Naive thymus-derived CD8-positive, alpha-beta T cell (primary cell): ENCODE results near the gene ZP2. TPM values are rescaled to one million over a fixed set of nuclear protein-coding genes. Genes with fewer than 3 reads are reported as not detected.
"Not testable (repeated sequence)": the region's sequence is repeated elsewhere in the genome, so short reads cannot be mapped to it uniquely, and the experiment has no call there.

Source experiments
- ATAC-seq, 2 donors: fragments of 150-1000 bp; cut with Tn5 transposase in 1 of 2; sonication (Bioruptor Pico), chemical (Tn5 transposase) in 1 of 2; 1 replicate in 1 of 2; 2 replicates in 1 of 2; pipeline ENCODE4 v1.10.0; 2021; ENCODE audit warnings: mild to moderate bottlenecking in 2 of 2, moderate library complexity in 2 of 2
- POLR2A ChIA-PET: fragments of 350-600 bp; sonication (Branson Sonifier 250); formaldehyde crosslinking; loops from one replicate; lab custom pipeline; 2021; ENCODE audit warnings: antibody characterized with exemption; lab: Charles Lee
- DNase-seq, 10 donors: peaks; one replicate each; pipeline versions ENCODE4 v3.0.0 to v3.0.0-alpha.2; 2020 to 2022
- H3K27ac Mint-ChIP-seq, 10 donors: one replicate each; pipeline ENCODE4 v1.8.0; 2020 to 2022; ENCODE audit warnings: mild to moderate bottlenecking in 10 of 10, mixed read lengths in 10 of 10, moderate library complexity in 4 of 10, inconsistent platforms in 1 of 10
- H3K27me3 Mint-ChIP-seq, 5 donors: one replicate each; pipeline ENCODE4 v1.8.0; 2021 to 2022; ENCODE audit warnings: mixed read lengths in 5 of 5
- H3K36me3 Mint-ChIP-seq, 3 donors: one replicate each; pipeline ENCODE4 v1.8.0; 2020 to 2022; ENCODE audit warnings: mixed read lengths in 3 of 3, mild to moderate bottlenecking in 2 of 3, inconsistent platforms in 1 of 3
- H3K4me1 Mint-ChIP-seq, 4 donors: one replicate each; pipeline ENCODE4 v1.8.0; 2021 to 2022; ENCODE audit warnings: mixed read lengths in 4 of 4
- H3K4me3 Mint-ChIP-seq, 10 donors: one replicate each; pipeline ENCODE4 v1.8.0; 2020 to 2022; ENCODE audit warnings: mild to moderate bottlenecking in 10 of 10, mixed read lengths in 10 of 10, moderate library complexity in 6 of 10, inconsistent platforms in 1 of 10
- H3K9me3 Mint-ChIP-seq, 9 donors: one replicate each; pipeline ENCODE4 v1.8.0; 2020 to 2022; ENCODE audit warnings: mixed read lengths in 9 of 9, mild to moderate bottlenecking in 3 of 9, inconsistent platforms in 1 of 9, moderate library complexity in 1 of 9
- polyA plus RNA-seq, 3 donors: library from polyadenylated mRNA; unstranded; fragments of 300-500 nt; fragmentation: Illumina TruSeq; gene quantifications; one replicate each; pipeline ENCODE4 v1.2.3, GENCODE V29; 2021
- total RNA-seq, 8 experiments: library from RNA in 2 of 8; stranded (reverse) in 2 of 8; gene quantifications; one replicate each; pipeline ENCODE4 v1.2.3 and lab custom pipeline; 2021 to 2026

The ZP2 gene
- total and polyA plus RNA-seq, 5 experiments from 2014 or later, result not detected

DNA sequence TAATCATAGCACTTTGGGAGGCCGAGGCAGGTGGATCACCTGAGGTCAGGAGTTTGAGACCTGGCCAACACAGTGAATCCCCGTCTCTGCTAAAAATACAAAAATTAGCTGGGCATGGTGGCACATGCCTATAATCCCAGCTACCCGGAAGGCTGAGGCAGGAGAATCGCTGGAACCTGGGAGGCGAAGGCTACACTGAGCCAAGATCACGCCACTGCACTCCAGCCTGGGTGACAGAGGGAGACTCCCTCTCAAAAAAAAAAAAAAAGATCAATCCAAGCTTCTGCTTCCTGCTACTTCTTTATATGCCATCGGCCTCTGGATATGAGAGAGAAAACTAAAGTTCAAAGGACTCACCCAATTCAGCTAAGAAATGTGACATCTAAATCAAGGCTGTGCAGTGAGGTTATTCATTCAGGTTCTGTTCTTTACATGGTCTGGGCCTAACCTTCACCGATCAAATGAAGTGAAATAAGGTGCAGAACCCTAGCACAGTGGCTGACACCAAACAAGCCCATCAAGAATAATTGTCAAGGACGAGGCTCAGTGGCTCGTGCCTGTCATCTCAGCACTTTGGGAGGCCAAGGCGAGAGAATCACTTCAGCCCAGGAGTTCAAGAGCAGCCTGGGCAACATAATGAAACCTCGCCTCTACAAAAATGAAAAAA is 25.6 kb downstream of the ZP2 start:
- H3K4me3 Mint-ChIP-seq, result no peak overlapping the region
- DNase-seq (no peak), ATAC-seq (no peak)
- H3K36me3 Mint-ChIP-seq, result peaks cover 7 to 14% (median 9%) of the 10 kb centered on the region in 3 donors
- peaks cover 0 to 6% (median 2%) of the 10 kb centered on the region in 9 donors for H3K9me3 Mint-ChIP-seq
- H3K4me1 Mint-ChIP-seq, result peaks cover 0 to 8% (median 3%) of the 10 kb centered on the region in 4 donors
- peak overlapping the region in 1 of 10 donors; percentile 12 for H3K27ac Mint-ChIP-seq
- H3K27me3 Mint-ChIP-seq, result peaks cover 0 to 11% (median 0%) of the 10 kb centered on the region in 5 donors
- POLR2A ChIA-PET, result no interaction called here

DNA sequence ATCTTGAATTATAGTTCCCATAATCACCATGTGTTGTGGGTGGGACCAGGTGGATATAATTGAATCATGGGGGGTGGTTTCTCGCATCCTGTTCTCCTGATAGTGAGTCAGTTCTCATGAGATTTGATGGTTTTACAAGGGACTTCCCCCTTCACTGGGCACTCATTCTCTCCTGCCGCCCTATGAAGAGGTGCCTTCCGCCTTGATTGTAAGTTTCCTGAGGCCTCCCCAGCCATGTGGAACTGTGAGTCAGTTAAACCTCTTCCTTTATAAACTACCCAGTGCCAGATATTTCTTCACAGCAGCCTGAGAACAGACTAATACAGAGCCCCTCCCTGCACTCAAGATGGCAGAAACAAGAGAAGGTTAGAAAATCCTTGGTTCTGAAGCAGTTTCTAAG is 26.5 kb downstream of the ZP2 start:
- DNase-seq, result no peak
- ATAC-seq, result no peak
- peaks cover 7 to 18% (median 14%) of the 10 kb centered on the region in 3 donors for H3K36me3 Mint-ChIP-seq
- peaks cover 0 to 8% (median 0%) of the 10 kb centered on the region in 5 donors for H3K27me3 Mint-ChIP-seq
- no peak overlapping the region for H3K4me3 Mint-ChIP-seq
- H3K27ac Mint-ChIP-seq, result no peak overlapping the region
- H3K9me3 Mint-ChIP-seq, result peaks cover 0 to 5% (median 0%) of the 10 kb centered on the region in 9 donors
- POLR2A ChIA-PET, result no interaction called here
- H3K4me1 Mint-ChIP-seq, result peaks cover 0 to 8% (median 3%) of the 10 kb centered on the region in 4 donors

- Mint-ChIP-seq H3K27me3 (peaks cover 0 to 3% (median 0%) of the 10 kb centered on the region in 5 donors), H3K4me1 (peaks cover 0 to 8% (median 3%) of the 10 kb centered on the region in 4 donors), H3K4me3 (no peak overlapping the region), H3K9me3 (peaks cover 0 to 5% (median 1%) of the 10 kb centered on the region in 9 donors), H3K27ac (no peak overlapping the region), H3K36me3 (peaks cover 8 to 27% (median 23%) of the 10 kb centered on the region in 3 donors)
- ATAC-seq, result no peak
- no peak for DNase-seq
- POLR2A ChIA-PET, result no interaction called here
Measured at GRCh38 chr16:21183995-21184394, 27.4 kb downstream of the ZP2 start.

DNA sequence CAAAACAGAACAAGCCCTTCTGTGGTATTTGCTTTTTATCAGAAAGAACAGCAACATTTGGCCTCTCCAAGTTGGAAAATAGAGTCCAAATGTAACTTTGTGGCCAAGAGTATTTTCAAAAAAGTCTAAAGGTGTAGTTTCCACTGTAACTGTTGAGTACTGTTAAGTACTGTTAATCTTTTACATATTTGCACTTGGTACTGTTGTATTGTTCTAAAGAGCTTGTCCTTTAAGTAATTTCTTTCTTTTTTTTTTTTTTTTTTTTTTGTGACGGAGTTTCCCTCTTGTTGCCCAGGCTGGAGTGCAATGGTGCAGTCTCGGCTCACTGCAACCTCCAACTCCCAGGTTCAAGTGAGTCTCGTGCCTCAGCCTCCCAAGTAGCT is 31.4 kb downstream of the ZP2 start:
- no peak overlapping the region for H3K4me3 Mint-ChIP-seq
- ATAC-seq (no peak), DNase-seq (no peak)
- H3K27me3 Mint-ChIP-seq, result no peaks in the 10 kb centered on the region
- H3K36me3 Mint-ChIP-seq, result peaks cover 18 to 57% (median 44%) of the 10 kb centered on the region in 3 donors
- H3K9me3 Mint-ChIP-seq, result peaks cover 0 to 9% (median 2%) of the 10 kb centered on the region in 9 donors
- no peak overlapping the region for H3K27ac Mint-ChIP-seq
- H3K4me1 Mint-ChIP-seq, result peaks cover 0 to 4% (median under 1%) of the 10 kb centered on the region in 4 donors
- POLR2A ChIA-PET, result no interaction called here

DNA sequence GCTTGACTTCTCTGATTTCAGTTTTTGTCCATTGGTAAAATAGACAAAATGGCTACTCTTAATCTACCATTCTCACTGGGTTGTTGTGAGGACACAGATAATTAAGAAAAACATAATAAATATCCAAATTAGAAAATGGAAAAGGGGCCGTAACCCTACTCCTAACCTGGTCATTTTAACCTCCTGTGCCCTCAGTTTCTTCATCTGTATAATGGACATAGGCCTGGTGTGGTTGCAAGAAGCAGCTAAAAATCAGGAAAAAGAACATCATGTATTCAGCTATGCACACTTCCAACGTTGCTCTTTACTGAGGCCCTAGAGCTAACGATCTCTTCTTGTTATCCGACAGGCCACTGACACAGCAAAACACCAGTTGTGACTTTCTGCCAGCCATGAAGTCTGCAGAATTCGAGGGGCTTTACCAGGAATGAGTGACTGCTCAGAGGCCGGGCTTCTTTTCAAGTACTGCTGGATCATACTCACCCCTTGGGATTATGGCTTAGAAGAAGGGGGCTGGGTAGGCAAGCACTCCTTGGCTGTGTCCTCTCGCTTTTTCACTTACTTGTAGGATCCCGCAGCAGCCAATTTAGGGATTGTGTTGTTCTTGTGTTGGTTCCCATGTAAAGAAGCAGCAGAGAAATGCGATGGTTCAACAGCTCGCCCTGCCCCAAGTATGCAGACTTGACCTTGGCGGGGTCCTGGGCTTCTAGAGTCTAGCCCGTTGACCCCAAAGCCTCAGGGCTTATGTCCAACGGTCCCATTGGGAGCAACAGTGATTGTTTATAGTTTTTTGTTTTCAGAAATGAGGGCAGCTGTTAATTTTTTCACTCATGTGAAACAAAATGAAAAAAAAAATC is 32.0 kb downstream of the ZP2 start:
- POLR2A ChIA-PET, result no interaction called here
- no peak for DNase-seq
- Mint-ChIP-seq H3K36me3 (peaks cover 18 to 63% (median 44%) of the 10 kb centered on the region in 3 donors), H3K27me3 (no peaks in the 10 kb centered on the region), H3K9me3 (peaks cover 0 to 9% (median 2%) of the 10 kb centered on the region in 9 donors), H3K4me1 (peaks cover 0 to 1% (median under 1%) of the 10 kb centered on the region in 4 donors), H3K4me3 (no peak overlapping the region), H3K27ac (no peak overlapping the region)
- no peak for ATAC-seq

- peaks cover 11 to 83% (median 50%) of the 10 kb centered on the region in 3 donors for H3K36me3 Mint-ChIP-seq
- no peaks in the 10 kb centered on the region for H3K27me3 Mint-ChIP-seq
- peaks cover 0 to 9% (median 2%) of the 10 kb centered on the region in 9 donors for H3K9me3 Mint-ChIP-seq
- peaks cover 0 to 1% (median 0%) of the 10 kb centered on the region in 4 donors for H3K4me1 Mint-ChIP-seq
- no peak overlapping the region for H3K4me3 Mint-ChIP-seq
- H3K27ac Mint-ChIP-seq, result no peak overlapping the region
- no peak for ATAC-seq
- POLR2A ChIA-PET, result no interaction called here
- no peak for DNase-seq
Measured at GRCh38 chr16:21175397-21175796, 36.0 kb downstream of the ZP2 start.

DNA sequence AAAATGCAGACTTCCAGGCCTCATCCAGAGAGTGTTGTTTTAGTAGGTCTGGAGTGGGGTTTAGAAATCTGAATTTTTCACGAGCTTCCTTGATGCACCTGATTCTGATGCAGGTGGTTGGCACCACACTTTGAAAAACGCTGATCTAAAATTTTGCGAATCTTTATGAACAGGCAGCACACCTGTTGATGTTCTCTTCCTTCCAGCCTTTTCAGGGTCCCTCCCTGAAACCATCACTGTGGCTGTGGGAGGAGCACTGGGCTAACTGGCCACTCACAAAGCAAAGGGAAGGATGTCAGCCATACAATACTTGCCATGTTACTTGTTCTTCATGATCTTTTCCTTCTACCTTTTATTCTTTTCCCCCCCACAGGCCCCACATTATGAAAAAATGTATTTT is 38.7 kb downstream of the ZP2 start:
- POLR2A ChIA-PET, result no interaction called here
- Mint-ChIP-seq H3K36me3 (peaks cover 0 to 62% (median 29%) of the 10 kb centered on the region in 3 donors), H3K27me3 (no peaks in the 10 kb centered on the region), H3K4me3 (no peak overlapping the region), H3K9me3 (no peaks in the 10 kb centered on the region), H3K27ac (no peak overlapping the region), H3K4me1 (no peaks in the 10 kb centered on the region)
- ATAC-seq (no peak), DNase-seq (no peak)

GRCh38 chr16:21170116-21170515 is 41.3 kb downstream of the ZP2 start:
- H3K4me1 Mint-ChIP-seq, ATAC-seq, H3K4me3 Mint-ChIP-seq, DNase-seq, POLR2A ChIA-PET, H3K27me3 Mint-ChIP-seq, H3K9me3 Mint-ChIP-seq: not testable (repeated sequence)
- peaks cover 5 to 54% (median 23%) of the 10 kb centered on the region in 3 donors for H3K36me3 Mint-ChIP-seq
- peak overlapping the region in 1 of 10 donors; percentile 38 for H3K27ac Mint-ChIP-seq

- Mint-ChIP-seq H3K9me3 (no peaks in the 10 kb centered on the region), H3K4me1 (peaks cover 0 to 2% (median 0%) of the 10 kb centered on the region in 4 donors), H3K27me3 (no peaks in the 10 kb centered on the region), H3K27ac (peak overlapping the region in 1 of 10 donors; percentile 67), H3K4me3 (no peak overlapping the region), H3K36me3 (peaks cover 5 to 53% (median 23%) of the 10 kb centered on the region in 3 donors)
- no peak for ATAC-seq
- POLR2A ChIA-PET, result no interaction called here
- no peak for DNase-seq
Measured at GRCh38 chr16:21169249-21169981, 42.0 kb downstream of the ZP2 start.

DNA sequence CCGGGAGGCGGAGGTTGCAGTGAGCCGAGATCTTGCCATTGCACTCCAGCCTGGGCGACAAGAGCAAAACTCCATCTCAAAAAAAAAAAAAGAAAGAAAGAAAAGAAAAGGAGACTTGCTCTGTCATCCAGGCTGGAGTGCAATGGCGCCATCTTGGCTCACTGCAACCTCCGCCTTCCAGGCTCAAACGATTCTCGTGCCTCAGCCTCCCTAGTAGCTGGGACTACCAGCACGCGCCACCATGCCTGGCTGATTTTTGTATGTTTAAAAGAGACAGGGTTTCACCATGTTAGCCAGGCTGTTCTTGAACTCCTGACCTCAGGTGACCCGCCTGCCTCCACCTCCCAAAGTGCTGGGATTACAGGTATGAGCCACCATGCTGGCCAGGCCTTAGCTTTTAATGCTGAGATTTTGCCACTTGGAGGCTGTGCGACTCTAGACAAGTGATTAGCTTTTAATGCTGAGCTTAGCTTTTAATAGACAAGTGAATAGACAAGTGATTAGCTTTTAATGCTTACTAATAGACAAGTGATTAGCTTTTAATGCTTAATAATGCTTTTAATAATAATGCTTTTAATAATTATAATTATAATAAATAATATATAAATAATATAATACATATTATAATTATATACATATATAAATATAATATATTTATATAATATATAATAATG is 43.3 kb downstream of the ZP2 start:
- Mint-ChIP-seq H3K27ac (no peak overlapping the region), H3K36me3 (peaks cover 5 to 45% (median 21%) of the 10 kb centered on the region in 3 donors), H3K4me3 (no peak overlapping the region), H3K9me3 (no peaks in the 10 kb centered on the region), H3K4me1 (peaks cover 0 to 2% (median under 1%) of the 10 kb centered on the region in 4 donors), H3K27me3 (no peaks in the 10 kb centered on the region)
- POLR2A ChIA-PET, result no interaction called here
- ATAC-seq, result no peak
- DNase-seq, result peak in 2 of 10 donors; percentile 11 to 21

GRCh38 chr16:21167360-21167759 is 44.0 kb downstream of the ZP2 start:
- POLR2A ChIA-PET, result no interaction called here
- Mint-ChIP-seq H3K27me3 (no peaks in the 10 kb centered on the region), H3K4me3 (no peak overlapping the region), H3K9me3 (no peaks in the 10 kb centered on the region), H3K36me3 (peaks cover 5 to 44% (median 16%) of the 10 kb centered on the region in 3 donors), H3K4me1 (peaks cover 0 to 5% (median 3%) of the 10 kb centered on the region in 4 donors), H3K27ac (no peak overlapping the region)
- DNase-seq (no peak), ATAC-seq (no peak)

DNA sequence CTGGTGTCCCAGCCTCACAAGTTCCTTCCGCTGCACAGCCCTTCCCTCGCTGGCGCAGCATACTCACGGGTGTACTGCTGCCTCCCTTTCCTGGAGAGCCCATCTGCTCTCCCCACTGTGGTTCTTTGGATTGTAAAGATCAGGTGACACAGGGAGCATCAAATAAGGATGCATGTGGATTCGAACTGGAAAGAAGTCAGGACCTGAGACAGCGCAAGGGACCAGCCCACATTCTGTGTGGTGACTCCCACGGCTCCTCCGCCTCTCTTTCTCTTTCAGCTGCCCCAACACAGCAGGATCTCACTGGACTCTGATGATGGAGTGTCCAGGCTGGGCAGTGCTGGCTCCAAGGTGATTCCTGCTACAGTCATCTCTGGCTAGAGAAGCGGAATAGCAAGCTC is 44.8 kb downstream of the ZP2 start:
- Mint-ChIP-seq H3K4me1 (peaks cover 0 to 5% (median 4%) of the 10 kb centered on the region in 4 donors), H3K4me3 (no peak overlapping the region), H3K36me3 (peaks cover 5 to 40% (median 16%) of the 10 kb centered on the region in 3 donors), H3K9me3 (no peaks in the 10 kb centered on the region), H3K27ac (no peak overlapping the region), H3K27me3 (no peaks in the 10 kb centered on the region)
- ATAC-seq (no peak), DNase-seq (no peak)
- POLR2A ChIA-PET, result no interaction called here
